B cell (primary cell): ENCODE measurements around the gene COPS8.

Source experiments
- EZH2 ChIP-seq: IDR thresholded peaks from 2 replicates; pipeline ENCODE4 v1.6.1; 2012; ENCODE audit warnings: borderline replicate concordance, low read depth, mild to moderate bottlenecking, moderate library complexity, low read length; ENCODE audit not compliant: insufficient read depth, poor library complexity, severe bottlenecking
- TF ChIP-seq, protein P1 (sequence below): fragments of 200-600 bp; IDR thresholded peaks from one replicate; pipeline ENCODE4 v1.8.0; 2022; ENCODE audit warnings: antibody characterized with exemption, mild to moderate bottlenecking

DNA sequence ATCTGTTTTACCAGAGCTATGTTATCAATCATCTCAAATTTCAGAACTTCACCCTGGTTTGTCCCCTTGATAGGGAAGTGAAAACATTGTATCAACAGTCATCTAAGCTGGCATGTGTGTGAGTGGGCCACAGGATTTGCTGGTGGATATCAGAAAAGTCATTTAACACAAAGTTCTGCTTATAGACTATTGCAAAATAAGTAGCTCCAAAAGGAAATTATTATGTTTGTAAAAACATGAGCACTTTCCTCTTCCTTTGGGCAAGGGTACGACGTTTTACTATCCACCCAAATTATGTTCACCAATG lies 20.7 kb upstream of the COPS8 start:
- TF ChIP-seq, protein P1, sequence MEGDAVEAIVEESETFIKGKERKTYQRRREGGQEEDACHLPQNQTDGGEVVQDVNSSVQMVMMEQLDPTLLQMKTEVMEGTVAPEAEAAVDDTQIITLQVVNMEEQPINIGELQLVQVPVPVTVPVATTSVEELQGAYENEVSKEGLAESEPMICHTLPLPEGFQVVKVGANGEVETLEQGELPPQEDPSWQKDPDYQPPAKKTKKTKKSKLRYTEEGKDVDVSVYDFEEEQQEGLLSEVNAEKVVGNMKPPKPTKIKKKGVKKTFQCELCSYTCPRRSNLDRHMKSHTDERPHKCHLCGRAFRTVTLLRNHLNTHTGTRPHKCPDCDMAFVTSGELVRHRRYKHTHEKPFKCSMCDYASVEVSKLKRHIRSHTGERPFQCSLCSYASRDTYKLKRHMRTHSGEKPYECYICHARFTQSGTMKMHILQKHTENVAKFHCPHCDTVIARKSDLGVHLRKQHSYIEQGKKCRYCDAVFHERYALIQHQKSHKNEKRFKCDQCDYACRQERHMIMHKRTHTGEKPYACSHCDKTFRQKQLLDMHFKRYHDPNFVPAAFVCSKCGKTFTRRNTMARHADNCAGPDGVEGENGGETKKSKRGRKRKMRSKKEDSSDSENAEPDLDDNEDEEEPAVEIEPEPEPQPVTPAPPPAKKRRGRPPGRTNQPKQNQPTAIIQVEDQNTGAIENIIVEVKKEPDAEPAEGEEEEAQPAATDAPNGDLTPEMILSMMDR: no peak
- no peak for TF ChIP-seq EZH2
